GM19238 (cell line): ENCODE data around the gene NKAIN2.
"Not testable (repeated sequence)": the region's sequence is repeated elsewhere in the genome, so short reads cannot be mapped to it uniquely, and the experiment has no call there.

ENCODE experiments used
- DNase-seq: peaks from one replicate; pipeline ENCODE4 v3.0.0; 2011; ENCODE audit warnings: low spot score; ENCODE audit not compliant: insufficient read length

The NKAIN2 gene

GRCh38 chr6:124670801-124671200 is 867.1 kb downstream of the NKAIN2 start:
- no peak for DNase-seq

DNA sequence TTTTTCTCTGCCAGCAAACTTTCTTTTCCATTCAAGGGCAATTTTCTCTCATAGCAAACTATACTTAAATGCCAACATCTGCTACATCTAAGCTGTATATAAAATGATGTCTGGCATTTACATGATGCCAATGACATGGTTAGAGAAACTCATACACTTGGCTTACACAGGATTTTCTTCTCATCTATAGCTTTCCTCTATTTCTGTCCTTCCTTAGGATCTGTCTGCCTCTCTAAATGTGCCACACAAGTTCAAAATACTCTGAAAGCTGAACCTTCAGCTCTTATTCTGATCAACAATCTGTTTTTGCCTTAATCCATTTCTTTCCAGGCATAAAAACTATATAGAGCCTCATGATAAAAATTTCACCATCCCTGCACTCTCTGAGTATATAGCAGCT is 867.7 kb downstream of the NKAIN2 start:
- no peak for DNase-seq

DNA sequence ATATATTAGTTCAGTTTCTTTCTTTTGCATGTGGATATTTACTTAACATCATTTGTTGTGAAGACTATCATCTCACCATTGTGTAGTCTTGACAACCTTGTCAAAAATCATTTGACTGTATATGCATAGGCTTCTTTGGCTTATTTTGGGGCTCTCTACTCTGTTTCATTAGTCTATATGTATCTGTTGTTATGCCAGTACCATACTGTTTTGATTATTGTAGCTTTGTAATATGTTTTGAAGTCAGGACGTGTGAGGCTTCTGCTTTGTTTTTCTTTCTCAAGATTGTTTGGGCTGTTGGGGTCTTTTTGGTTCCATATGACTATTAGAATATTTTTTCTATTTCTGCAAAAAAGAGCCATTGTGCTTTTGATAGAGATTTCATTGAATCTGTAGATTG is 870.4 kb downstream of the NKAIN2 start:
- DNase-seq: no peak

DNA sequence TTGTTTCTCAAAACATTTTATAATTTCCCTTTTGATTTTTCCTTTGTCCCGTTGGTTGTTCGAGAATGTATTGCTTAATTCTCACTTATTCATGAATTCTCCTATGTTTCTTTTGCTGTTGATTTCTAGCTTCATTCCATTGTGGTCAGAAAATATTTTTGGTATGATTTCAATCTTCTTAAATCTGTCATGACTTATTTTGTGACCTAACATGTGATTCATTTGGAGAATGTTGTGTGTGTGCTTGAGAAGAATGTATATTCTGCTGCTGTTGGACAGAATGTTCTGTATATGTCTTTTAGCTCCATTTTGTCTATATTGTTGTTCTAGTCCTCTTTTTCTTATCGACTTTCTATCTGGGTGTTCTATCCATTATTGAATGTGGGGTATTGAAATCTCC is 872.4 kb downstream of the NKAIN2 start:
- DNase-seq: no peak

GRCh38 chr6:124677874-124678273 is 874.2 kb downstream of the NKAIN2 start:
- no peak for DNase-seq

DNA sequence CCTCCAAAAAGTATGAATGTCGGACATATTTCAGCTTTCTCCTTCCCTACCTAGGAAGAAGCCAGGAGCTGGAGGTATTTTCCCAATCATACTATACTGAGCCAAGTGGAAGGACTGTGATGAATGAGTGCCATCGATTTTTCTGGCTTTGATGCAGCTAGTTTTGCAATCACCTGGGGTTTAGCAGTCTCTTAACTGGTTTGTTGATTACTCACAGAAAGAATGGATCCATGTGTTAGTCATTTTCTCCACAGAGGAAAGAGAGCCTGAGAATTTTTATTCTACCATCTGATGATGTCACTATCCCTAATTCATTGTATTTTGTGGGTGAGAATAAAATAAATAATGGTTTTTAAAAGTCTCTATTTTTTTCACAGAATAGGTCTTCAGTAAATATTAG is 875.7 kb downstream of the NKAIN2 start:
- no peak for DNase-seq

DNA sequence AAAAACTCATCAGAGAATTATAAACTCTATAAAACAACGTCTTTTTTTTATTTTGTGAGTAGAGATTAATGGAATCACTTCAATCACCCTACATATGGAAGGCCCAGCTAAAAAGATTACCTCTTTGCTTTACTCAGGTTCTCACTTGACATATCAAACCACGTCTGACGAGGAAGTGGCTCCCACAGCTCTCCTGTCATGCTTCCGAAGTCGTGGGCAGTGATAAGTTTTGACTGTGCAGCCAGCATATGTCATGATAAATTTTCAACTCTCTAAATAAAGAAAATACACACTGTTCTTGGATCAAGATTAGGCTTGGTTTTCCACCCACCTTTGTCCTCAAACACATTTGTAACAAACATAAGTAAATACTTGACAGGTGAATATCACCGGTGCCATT is 879.1 kb downstream of the NKAIN2 start:
- DNase-seq: no peak

GRCh38 chr6:124683507-124683906 is 879.8 kb downstream of the NKAIN2 start:
- DNase-seq: no peak

DNA sequence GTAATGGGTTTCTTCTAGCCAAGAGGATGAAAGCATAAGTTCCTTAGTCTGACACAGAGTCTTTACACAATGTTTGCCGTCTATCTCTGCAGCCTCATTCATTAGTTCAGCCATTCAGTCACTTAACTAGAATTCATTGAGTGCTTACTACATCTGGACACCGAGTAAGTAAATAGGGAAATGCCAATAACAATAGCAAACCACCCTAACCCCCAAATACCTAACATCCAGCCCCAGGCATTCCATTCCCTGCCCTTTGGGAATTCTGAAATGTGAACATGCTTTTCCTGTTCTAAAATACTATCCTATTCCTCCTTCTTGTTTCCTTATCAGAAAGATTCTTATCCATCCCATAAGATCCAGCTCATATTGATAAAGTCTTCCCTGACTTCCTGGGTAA is 881.0 kb downstream of the NKAIN2 start:
- no peak for DNase-seq

DNA sequence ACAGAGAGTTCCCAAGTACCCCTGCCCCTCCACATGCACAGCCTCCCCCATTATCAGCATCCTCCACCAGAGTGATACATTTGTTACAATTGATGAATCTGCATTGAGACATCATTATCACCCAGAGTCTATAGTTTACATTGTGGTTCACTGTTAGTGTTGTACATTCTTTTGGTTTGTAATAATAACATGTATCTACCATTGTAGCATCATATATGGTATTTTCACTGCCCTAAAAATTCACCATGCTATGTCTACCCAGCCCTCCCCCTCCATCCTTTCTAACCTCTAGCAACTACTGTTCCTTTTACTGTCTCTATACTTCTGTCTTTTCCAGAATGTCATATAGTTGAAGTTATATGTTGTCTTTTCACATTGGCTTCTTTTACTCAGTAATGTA is 884.7 kb downstream of the NKAIN2 start:
- DNase-seq: no peak

DNA sequence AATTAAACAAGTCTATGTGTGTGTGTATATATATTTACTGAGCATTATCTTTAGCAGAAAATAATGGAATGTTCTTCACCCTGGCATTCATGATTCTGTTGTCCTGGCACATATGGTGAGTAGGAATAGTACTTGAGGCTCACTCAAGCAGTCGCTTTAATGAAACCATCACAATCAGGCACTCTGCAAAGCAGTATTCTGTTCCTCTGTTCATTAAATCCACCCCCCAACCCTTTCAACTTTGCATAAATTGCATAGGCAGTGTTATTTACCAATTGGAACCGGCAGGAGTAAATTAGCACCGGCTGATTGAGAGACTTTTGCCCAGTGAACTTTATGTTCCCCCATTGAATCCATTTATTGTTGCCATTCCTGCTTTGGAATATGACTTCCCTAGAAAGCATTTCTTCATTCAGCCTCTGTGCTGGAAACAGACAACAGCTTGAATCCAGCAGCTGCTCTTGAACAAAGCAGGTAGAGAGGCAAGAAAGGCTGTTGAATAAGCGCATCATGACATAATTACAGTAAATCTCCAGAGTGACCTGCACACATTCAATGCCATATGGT is 890.6 kb downstream of the NKAIN2 start:
- no peak for DNase-seq

- no peak for DNase-seq
Observed at GRCh38 chr6:124699038-124699437, 895.4 kb downstream of the NKAIN2 start.

GRCh38 chr6:124703541-124703940 is 899.9 kb downstream of the NKAIN2 start:
- DNase-seq: no peak

- not testable (repeated sequence) for DNase-seq
Observed at GRCh38 chr6:124712532-124712931, 908.9 kb downstream of the NKAIN2 start.

GRCh38 chr6:124714728-124715127 is 911.1 kb downstream of the NKAIN2 start:
- no peak for DNase-seq

- no peak for DNase-seq
Observed at GRCh38 chr6:124719913-124720312, 916.2 kb downstream of the NKAIN2 start.

GRCh38 chr6:124721331-124721730 is 917.7 kb downstream of the NKAIN2 start:
- DNase-seq: no peak

GRCh38 chr6:124722141-124722878 is 918.6 kb downstream of the NKAIN2 start:
- no peak for DNase-seq

DNA sequence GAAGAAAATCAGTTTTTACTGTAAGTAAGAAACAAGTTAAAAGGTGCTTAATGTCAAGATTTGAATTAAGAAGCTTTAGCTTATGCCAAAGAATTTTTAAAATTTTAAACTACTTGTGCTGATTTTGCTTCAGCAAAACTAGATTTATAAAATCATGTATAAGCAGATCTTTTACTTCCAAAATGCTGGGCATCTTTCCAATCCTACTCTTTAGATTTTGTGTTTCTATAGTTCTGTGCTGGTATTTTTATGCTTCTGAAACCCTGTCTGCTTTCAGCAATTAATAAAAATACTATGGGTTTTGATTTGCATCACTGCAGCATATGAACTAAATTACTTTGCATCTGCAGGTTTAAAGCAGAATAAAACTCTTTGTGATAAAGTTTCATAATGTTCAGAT is 920.0 kb downstream of the NKAIN2 start:
- DNase-seq: no peak

- DNase-seq: not testable (repeated sequence)
Observed at GRCh38 chr6:124737804-124738203, 934.1 kb downstream of the NKAIN2 start.

DNA sequence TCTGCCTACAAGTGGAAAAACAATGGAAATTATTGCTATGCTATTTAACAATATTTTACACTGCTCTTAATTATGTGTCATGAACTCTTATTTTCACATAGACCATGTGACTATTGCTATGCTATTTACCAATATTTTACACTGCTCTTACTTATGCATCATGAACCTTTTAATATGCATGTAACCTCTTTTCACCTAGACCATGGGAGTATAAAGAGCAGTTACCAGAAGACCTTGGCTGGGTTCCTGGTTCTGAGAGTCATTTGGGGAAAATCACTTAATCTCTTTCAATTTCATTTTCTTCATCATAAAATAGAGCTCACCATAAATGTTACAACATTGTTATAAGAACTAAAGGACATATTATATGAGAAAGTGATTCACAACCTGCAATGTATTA is 934.8 kb downstream of the NKAIN2 start:
- DNase-seq: no peak

- no peak for DNase-seq
Observed at GRCh38 chr6:124741341-124741740, 937.7 kb downstream of the NKAIN2 start.

- DNase-seq: no peak
Observed at GRCh38 chr6:124742971-124743370, 939.3 kb downstream of the NKAIN2 start.
